PC-9 (cell line): ENCODE results near the gene CHRD. TPM values are rescaled to one million over a fixed set of nuclear protein-coding genes. Genes with fewer than 3 reads are reported as not detected.
A peak's percentile ranks its signal among the peaks of the same experiment; 100 is the strongest.
"Not testable (repeated sequence)": the region's sequence is repeated elsewhere in the genome, so short reads cannot be mapped to it uniquely, and the experiment has no call there.

ENCODE experiments used
- BruUV-seq: library from RNA; stranded (reverse); fragments of 400-500 nt; replicated peaks from 2 replicates; lab custom pipeline; 2021; lab: Mats Ljungman, UMichigan
- CTCF ChIA-PET: fragments of 300-600 bp; sonication (Branson Sonifier 250); formaldehyde crosslinking; loops from one replicate; lab custom pipeline; 2022; ENCODE audit warnings: antibody characterized with exemption; lab: Charles Lee
- POLR2A ChIA-PET: fragments of 300-600 bp; sonication (Branson Sonifier 250); formaldehyde crosslinking; loops from one replicate; lab custom pipeline; 2022; ENCODE audit warnings: antibody characterized with exemption; ENCODE audit not compliant: unreplicated experiment; lab: Charles Lee
- DNase-seq, 2 experiments: peaks; one replicate each; pipeline versions ENCODE4 v3.0.0 to v3.0.0-alpha.2; 2015 to 2022; ENCODE audit warnings: mixed read lengths in 1 of 2
- H2AFZ ChIP-seq: fragments of 200-600 bp; sonication (generic); 2 replicates; pipeline ENCODE4 v1.8.1; 2017; ENCODE audit warnings: antibody characterized with exemption
- H3F3A ChIP-seq: fragments of 200-600 bp; sonication (generic); 2 replicates; pipeline ENCODE4 v1.8.1; 2017; ENCODE audit warnings: antibody characterized with exemption, mild to moderate bottlenecking, low read depth; ENCODE audit not compliant: insufficient read depth
- H3K27ac ChIP-seq: fragments of 200-600 bp; sonication (generic); 2 replicates; pipeline ENCODE4 v1.6.1; 2016; ENCODE audit warnings: mixed run types
- H3K27me3 ChIP-seq: fragments of 200-600 bp; sonication (generic); 2 replicates; pipeline ENCODE4 v1.6.1; 2016; ENCODE audit warnings: low read depth, mixed run types; ENCODE audit not compliant: insufficient read depth
- H3K36me3 ChIP-seq: fragments of 200-600 bp; sonication (generic); 2 replicates; pipeline ENCODE4 v1.6.1; 2016; ENCODE audit warnings: low read depth, mixed run types
- H3K4me1 ChIP-seq: fragments of 200-600 bp; sonication (generic); replicated peaks from 2 replicates; pipeline ENCODE4 v1.6.1; 2016; ENCODE audit warnings: mixed run types; ENCODE audit not compliant: insufficient read depth
- H3K4me2 ChIP-seq: fragments of 200-600 bp; sonication (generic); 2 replicates; pipeline ENCODE4 v1.6.1; 2017; ENCODE audit warnings: mixed run types
- H3K4me3 ChIP-seq: fragments of 200-600 bp; sonication (generic); 2 replicates; pipeline ENCODE4 v1.6.1; 2016; ENCODE audit warnings: mixed run types
- H3K79me2 ChIP-seq: fragments of 200-600 bp; sonication (generic); 2 replicates; pipeline ENCODE4 v1.6.1; 2017; ENCODE audit warnings: low read depth, mixed run types
- H3K9me2 ChIP-seq: fragments of 200-600 bp; sonication (generic); 2 replicates; pipeline ENCODE4 v1.8.1; 2017; ENCODE audit warnings: mild to moderate bottlenecking; ENCODE audit not compliant: insufficient read depth
- H3K9me3 ChIP-seq: fragments of 200-600 bp; sonication (generic); 2 replicates; pipeline ENCODE4 v1.8.1; 2016; ENCODE audit warnings: low read depth; ENCODE audit not compliant: insufficient read depth
- H4K20me1 ChIP-seq: fragments of 200-600 bp; sonication (generic); 2 replicates; pipeline ENCODE4 v1.8.1; 2017; ENCODE audit not compliant: insufficient read depth
- EZH2 ChIP-seq: fragments of 200-600 bp; sonication (generic); IDR thresholded peaks from 2 replicates; pipeline ENCODE4 v1.8.0; 2017; ENCODE audit warnings: antibody characterized with exemption, low read depth
- intact Hi-C: fragments of 100-400 bp; cut with micrococcal nuclease; formaldehyde crosslinking; loops from one replicate; pipeline ENCODE4 v1.10.0; 2022; ENCODE audit not compliant: unreplicated experiment
- total RNA-seq: library from RNA; stranded (reverse); gene quantifications from 2 replicates; pipeline ENCODE4 v1.2.3, GENCODE V29; 2021
- TF ChIP-seq, protein P1 (sequence below): fragments of 200-600 bp; sonication (generic); conservative IDR thresholded peaks from 2 replicates; pipeline ENCODE4 v1.6.1; 2017; ENCODE audit warnings: mixed run types, antibody characterized with exemption, mild to moderate bottlenecking, moderate library complexity

The CHRD gene
- total RNA-seq, 1 experiment from 2014 or later: not detected

DNA sequence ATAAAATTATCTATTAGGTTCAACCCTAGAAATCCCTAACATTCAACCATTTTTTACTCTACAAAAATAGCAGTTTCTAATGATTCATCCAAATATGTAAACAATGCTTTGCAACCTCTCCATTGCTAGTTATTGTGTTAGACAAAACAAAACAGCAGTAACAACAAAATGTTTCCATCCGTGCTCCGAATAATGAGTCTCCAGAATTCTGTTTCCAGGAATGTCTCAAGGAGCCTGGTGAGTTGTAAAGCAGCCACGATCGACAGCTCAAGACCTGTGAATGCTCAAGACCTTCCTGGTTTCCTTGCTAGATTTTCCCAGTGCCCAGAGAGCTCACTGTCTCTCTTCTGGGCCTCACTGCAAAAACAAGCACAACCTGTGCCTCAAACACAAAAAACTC is 49.9 kb downstream of the CHRD start:
- DNase-seq: no peak
- no peak overlapping the region for H3K4me2 ChIP-seq
- no peaks in the 10 kb centered on the region for H3K9me2 ChIP-seq
- H3K36me3 ChIP-seq: no peaks in the 10 kb centered on the region
- no peaks in the 10 kb centered on the region for H4K20me1 ChIP-seq
- no peaks in the 10 kb centered on the region for H3K9me3 ChIP-seq
- H3K27ac ChIP-seq: no peak overlapping the region
- no peaks in the 10 kb centered on the region for H3K27me3 ChIP-seq
- BruUV-seq: no TSS peak
- intact Hi-C loops: no loop called here
- no peaks in the 10 kb centered on the region for H3K79me2 ChIP-seq
- no peak overlapping the region for H3K4me3 ChIP-seq
- H2AFZ ChIP-seq: no peak overlapping the region
- TF ChIP-seq, protein P1, sequence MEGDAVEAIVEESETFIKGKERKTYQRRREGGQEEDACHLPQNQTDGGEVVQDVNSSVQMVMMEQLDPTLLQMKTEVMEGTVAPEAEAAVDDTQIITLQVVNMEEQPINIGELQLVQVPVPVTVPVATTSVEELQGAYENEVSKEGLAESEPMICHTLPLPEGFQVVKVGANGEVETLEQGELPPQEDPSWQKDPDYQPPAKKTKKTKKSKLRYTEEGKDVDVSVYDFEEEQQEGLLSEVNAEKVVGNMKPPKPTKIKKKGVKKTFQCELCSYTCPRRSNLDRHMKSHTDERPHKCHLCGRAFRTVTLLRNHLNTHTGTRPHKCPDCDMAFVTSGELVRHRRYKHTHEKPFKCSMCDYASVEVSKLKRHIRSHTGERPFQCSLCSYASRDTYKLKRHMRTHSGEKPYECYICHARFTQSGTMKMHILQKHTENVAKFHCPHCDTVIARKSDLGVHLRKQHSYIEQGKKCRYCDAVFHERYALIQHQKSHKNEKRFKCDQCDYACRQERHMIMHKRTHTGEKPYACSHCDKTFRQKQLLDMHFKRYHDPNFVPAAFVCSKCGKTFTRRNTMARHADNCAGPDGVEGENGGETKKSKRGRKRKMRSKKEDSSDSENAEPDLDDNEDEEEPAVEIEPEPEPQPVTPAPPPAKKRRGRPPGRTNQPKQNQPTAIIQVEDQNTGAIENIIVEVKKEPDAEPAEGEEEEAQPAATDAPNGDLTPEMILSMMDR: no peak
- TF ChIP-seq EZH2: no peak
- no peaks in the 10 kb centered on the region for H3F3A ChIP-seq
- H3K4me1 ChIP-seq: no peaks in the 10 kb centered on the region
- ChIA-PET CTCF (no interaction called here), POLR2A (no interaction called here)

DNA sequence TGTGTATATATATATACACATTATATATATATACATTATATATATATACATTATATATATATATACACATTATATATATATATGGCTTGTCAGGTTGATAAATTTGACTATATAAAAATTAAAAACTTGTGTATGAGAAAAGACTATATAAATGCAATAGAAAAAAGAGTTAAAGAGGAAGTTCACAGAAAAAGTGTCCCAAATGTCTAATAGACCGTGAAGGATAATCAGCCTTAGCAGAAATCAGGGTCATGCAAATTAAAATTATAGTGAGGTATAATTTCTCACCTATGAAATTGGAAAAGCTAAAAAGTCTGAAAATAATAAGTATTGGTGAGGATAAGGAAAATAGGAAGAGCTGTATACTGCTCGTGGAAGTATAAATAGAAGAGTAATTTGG is 51.1 kb downstream of the CHRD start:
- H3K4me3 ChIP-seq: no peak overlapping the region
- no peak for TF ChIP-seq EZH2
- TF ChIP-seq, protein P1: no peak
- H3K79me2 ChIP-seq: no peaks in the 10 kb centered on the region
- POLR2A ChIA-PET: no interaction called here
- H3K4me1 ChIP-seq: no peaks in the 10 kb centered on the region
- H3K27me3 ChIP-seq: no peaks in the 10 kb centered on the region
- BruUV-seq: no TSS peak
- DNase-seq: no peak
- no peak overlapping the region for H3K4me2 ChIP-seq
- H3F3A ChIP-seq: no peaks in the 10 kb centered on the region
- no peak overlapping the region for H3K27ac ChIP-seq
- H3K9me3 ChIP-seq: no peaks in the 10 kb centered on the region
- intact Hi-C loops: no loop called here
- CTCF ChIA-PET: no interaction called here
- no peak overlapping the region for H2AFZ ChIP-seq
- no peaks in the 10 kb centered on the region for H3K9me2 ChIP-seq
- H3K36me3 ChIP-seq: no peaks in the 10 kb centered on the region
- no peaks in the 10 kb centered on the region for H4K20me1 ChIP-seq

DNA sequence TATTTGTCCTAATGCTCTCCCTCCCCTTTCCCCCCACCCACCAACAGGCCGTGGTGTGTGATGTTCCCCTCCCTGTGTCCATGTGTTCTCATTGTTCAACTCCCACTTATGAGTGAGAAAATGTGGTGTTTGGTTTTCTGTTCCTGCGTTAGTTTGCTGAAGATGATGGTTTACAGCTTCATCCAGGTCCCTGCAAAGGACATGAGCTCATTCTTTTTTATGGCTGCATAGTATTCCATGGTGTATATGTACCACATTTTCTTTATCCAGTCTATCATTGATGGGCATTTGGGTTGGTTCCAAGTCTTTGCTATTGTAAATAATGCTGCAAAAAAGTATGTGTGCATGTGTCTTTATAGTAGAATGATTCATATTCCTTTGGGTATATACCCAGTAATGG is 53.3 kb downstream of the CHRD start:
- CTCF ChIA-PET, H3K27me3 ChIP-seq, POLR2A ChIA-PET: not testable (repeated sequence)

DNA sequence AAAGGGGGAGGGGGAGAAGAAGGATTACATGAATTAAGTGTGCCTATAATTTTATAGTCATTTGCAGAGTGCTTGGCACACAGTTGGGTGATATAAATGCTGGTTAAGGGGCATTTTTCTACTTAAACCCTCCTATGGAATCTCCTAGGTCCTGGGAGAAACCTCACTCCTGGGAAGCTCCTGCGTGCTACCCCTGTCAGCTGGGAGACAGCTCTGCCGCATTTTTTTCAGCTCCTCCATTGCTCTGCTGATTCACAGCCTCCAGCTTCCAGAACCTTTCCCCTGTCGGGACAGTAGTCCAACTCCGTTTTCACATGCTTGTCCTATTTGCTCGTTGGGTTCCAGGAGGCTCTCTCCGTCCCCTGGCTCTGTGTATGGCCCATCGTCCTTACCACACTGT is 59.2 kb downstream of the CHRD start:
- Histone ChIP-seq H3K4me3 (no peak overlapping the region), H3K36me3 (no peaks in the 10 kb centered on the region), H2AFZ (no peak overlapping the region), H3K4me1 (peaks cover 40% of the 10 kb centered on the region), H4K20me1 (no peaks in the 10 kb centered on the region), H3K9me2 (no peaks in the 10 kb centered on the region), H3K27ac (no peak overlapping the region), H3K79me2 (no peaks in the 10 kb centered on the region), H3F3A (peaks cover 28% of the 10 kb centered on the region), H3K27me3 (no peaks in the 10 kb centered on the region), H3K4me2 (0 out of 2 replicates have a peak overlapping the region, but pooled peaks have one; percentile 46), H3K9me3 (0 out of 2 replicates have a peak, but pooled peaks cover 4% of the 10 kb centered on the region)
- intact Hi-C loops: no loop called here
- TF ChIP-seq, protein P1: no peak
- no TSS peak for BruUV-seq
- CTCF ChIA-PET: no interaction called here
- no peak for DNase-seq
- POLR2A ChIA-PET: no interaction called here

More for the DNA sequence above, 53.3 kb downstream of the CHRD start:
- H4K20me1 ChIP-seq, BruUV-seq, H3K36me3 ChIP-seq, H3K79me2 ChIP-seq, H3K27ac ChIP-seq, H3K4me1 ChIP-seq, H3F3A ChIP-seq, H2AFZ ChIP-seq, H3K4me2 ChIP-seq, H3K4me3 ChIP-seq, H3K9me2 ChIP-seq, H3K9me3 ChIP-seq, intact Hi-C loops, DNase-seq: not testable (repeated sequence)
